Lower leg skin (tissue), 4 donors: Measurements from ENCODE around the gene FAM124B. TPM values are rescaled to one million over a fixed set of nuclear protein-coding genes. Genes with fewer than 3 reads are reported as not detected.
"Not testable (repeated sequence)": the region's sequence is repeated elsewhere in the genome, so short reads cannot be mapped to it uniquely, and the experiment has no call there.

Experiments used
- DNase-seq, 2 donors: peaks; one replicate each; pipeline ENCODE4 v3.0.0-alpha.2; 2019; ENCODE audit warnings: low spot score in 2 of 2
- H3K4me3 ChIP-seq: fragments of 200-600 bp; sonication (generic); 2 replicates; pipeline ENCODE4 v1.5.1; 2017; ENCODE audit warnings: mild to moderate bottlenecking, low read depth; ENCODE audit not compliant: poor library complexity, severe bottlenecking
- POLR2A ChIP-seq, 2 donors: fragments of 450-650 bp; IDR thresholded peaks; one replicate each; pipeline ENCODE4 v1.6.1; 2016 to 2017; ENCODE audit warnings: antibody characterized with exemption in 2 of 2, mild to moderate bottlenecking in 1 of 2, moderate library complexity in 1 of 2
- WGBS, 2 donors: methylation state at CpG; one replicate each; pipeline ENCODE4 v1.1.5; 2018; 5-methylcytosine and 5-hydroxymethylcytosine counted together
- intact Hi-C: fragments of 100-400 bp; cut with DNase I; formaldehyde crosslinking; loops from one replicate; pipeline ENCODE4 v1.15.0; 2023; ENCODE audit warnings: low total_unique reads
- total RNA-seq, 4 donors: library from RNA; depleted of rRNA; stranded (reverse); fragments of >200 nt; gene quantifications; one replicate each; pipeline ENCODE4 v1.1.0, GENCODE V29; 2016
- TF ChIP-seq, protein P1 (sequence below), 3 donors: fragments of 450-650 bp; IDR thresholded peaks; one replicate each; pipeline ENCODE4 v1.5.1; 2016; ENCODE audit warnings: antibody characterized with exemption in 3 of 3, mild to moderate bottlenecking in 3 of 3, moderate library complexity in 2 of 3

FAM124B gene
- total RNA-seq, 4 donors from 2014 or later: 0.55 to 3.9 (median 2.2) TPM

- DNase-seq: no peak
- H3K4me3 ChIP-seq: no peak overlapping the region
- no peak for TF ChIP-seq POLR2A (IDR thresholded peaks at IDR 0.05)
- TF ChIP-seq, protein P1, sequence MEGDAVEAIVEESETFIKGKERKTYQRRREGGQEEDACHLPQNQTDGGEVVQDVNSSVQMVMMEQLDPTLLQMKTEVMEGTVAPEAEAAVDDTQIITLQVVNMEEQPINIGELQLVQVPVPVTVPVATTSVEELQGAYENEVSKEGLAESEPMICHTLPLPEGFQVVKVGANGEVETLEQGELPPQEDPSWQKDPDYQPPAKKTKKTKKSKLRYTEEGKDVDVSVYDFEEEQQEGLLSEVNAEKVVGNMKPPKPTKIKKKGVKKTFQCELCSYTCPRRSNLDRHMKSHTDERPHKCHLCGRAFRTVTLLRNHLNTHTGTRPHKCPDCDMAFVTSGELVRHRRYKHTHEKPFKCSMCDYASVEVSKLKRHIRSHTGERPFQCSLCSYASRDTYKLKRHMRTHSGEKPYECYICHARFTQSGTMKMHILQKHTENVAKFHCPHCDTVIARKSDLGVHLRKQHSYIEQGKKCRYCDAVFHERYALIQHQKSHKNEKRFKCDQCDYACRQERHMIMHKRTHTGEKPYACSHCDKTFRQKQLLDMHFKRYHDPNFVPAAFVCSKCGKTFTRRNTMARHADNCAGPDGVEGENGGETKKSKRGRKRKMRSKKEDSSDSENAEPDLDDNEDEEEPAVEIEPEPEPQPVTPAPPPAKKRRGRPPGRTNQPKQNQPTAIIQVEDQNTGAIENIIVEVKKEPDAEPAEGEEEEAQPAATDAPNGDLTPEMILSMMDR (IDR thresholded peaks at IDR 0.05): no peak
- WGBS, 2 donors: 92% methylated on average over 9 of the region's 9 CpGs
- intact Hi-C loops: no loop called here
Observed at GRCh38 chr2:224382973-224383555, 18.8 kb downstream of the FAM124B start.

- DNase-seq, H3K4me3 ChIP-seq, intact Hi-C loops: not testable (repeated sequence)
- WGBS, 2 donors: 83 to 93% methylated on average over 2 of the region's 2 CpGs
Observed at GRCh38 chr2:224382280-224382647, 19.6 kb downstream of the FAM124B start.

- H3K4me3 ChIP-seq: no peak overlapping the region
- no peak for DNase-seq
- intact Hi-C loops: no loop called here
- TF ChIP-seq POLR2A (IDR thresholded peaks at IDR 0.05): no peak
- TF ChIP-seq, protein P1 (IDR thresholded peaks at IDR 0.05): no peak
- WGBS, 2 donors: 73 to 75% methylated on average over 6 of the region's 6 CpGs
Observed at GRCh38 chr2:224381521-224382279, 20.2 kb downstream of the FAM124B start.

GRCh38 chr2:224379986-224380385, 21.9 kb downstream of the FAM124B start:
- 71 to 75% methylated on average over 1 of the region's 1 CpG for WGBS, 2 donors
- no peak for TF ChIP-seq POLR2A (IDR thresholded peaks at IDR 0.05)
- intact Hi-C loops: no loop called here

DNA sequence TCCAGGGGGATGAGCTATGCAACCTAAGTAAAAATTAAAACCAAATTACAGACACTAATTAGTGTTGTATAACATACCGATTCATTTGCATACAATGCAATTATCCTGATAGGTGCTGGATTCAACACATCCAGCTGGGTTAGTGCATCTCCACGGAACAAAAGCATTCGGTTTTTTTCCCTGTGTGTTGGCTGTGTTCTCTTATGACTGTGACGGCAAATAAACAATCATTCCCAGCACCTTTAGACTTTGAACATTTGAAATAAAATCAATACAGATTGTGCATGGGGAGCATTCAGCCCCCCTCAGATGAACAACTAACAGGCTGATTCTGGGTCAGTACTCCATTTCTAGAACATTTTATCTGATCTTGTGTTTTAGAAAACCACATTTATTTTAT, 22.7 kb downstream of the FAM124B start:
- no peak overlapping the region for H3K4me3 ChIP-seq
- WGBS, 2 donors: 65 to 77% methylated on average over 4 of the region's 4 CpGs
- intact Hi-C loops: no loop called here

More at GRCh38 chr2:224379986-224380385, 21.9 kb downstream of the FAM124B start:
- peak in 1 of 2 donors; percentile 41 for DNase-seq
- no peak overlapping the region for H3K4me3 ChIP-seq

GRCh38 chr2:224378701-224379097, 23.2 kb downstream of the FAM124B start:
- no peak for TF ChIP-seq POLR2A (IDR thresholded peaks at IDR 0.05)
- TF ChIP-seq, protein P1 (IDR thresholded peaks at IDR 0.05): no peak
- intact Hi-C loops: no loop called here
- DNase-seq: no peak
- H3K4me3 ChIP-seq: no peak overlapping the region
- 53 to 56% methylated on average over 1 of the region's 1 CpG for WGBS, 2 donors

More for the DNA sequence above, 22.7 kb downstream of the FAM124B start:
- no peak for TF ChIP-seq POLR2A (IDR thresholded peaks at IDR 0.05)
- TF ChIP-seq, protein P1 (IDR thresholded peaks at IDR 0.05): no peak
- no peak for DNase-seq
